GM21390 (cell line): ENCODE results near the gene CAPRIN2.

Experiments used
- ATAC-seq: cut with Tn5 transposase; IDR thresholded peaks from one replicate; pipeline ENCODE4 v1.9.1; 2021; ENCODE audit not compliant: unreplicated experiment

Gene CAPRIN2

GRCh38 chr12:30763053-30763452 is 8.3 kb upstream of the CAPRIN2 start:
- no peak for ATAC-seq

- no peak for ATAC-seq
Measured at GRCh38 chr12:30761730-30762129, 7.0 kb upstream of the CAPRIN2 start.

- ATAC-seq: no peak
Measured at GRCh38 chr12:30757316-30757715, 2.6 kb upstream of the CAPRIN2 start.

- no peak for ATAC-seq
Measured at GRCh38 chr12:30756074-30756473, 1.3 kb upstream of the CAPRIN2 start.

- no peak for ATAC-seq
Measured at GRCh38 chr12:30755395-30755762, 628 bp upstream of the CAPRIN2 start.

GRCh38 chr12:30754383-30754749 is 385 bp downstream of the CAPRIN2 start:
- ATAC-seq: no peak

GRCh38 chr12:30753751-30754382 is 884 bp downstream of the CAPRIN2 start:
- no peak for ATAC-seq

GRCh38 chr12:30753233-30753632 is 1.5 kb downstream of the CAPRIN2 start:
- no peak for ATAC-seq

GRCh38 chr12:30752255-30752654 is 2.5 kb downstream of the CAPRIN2 start:
- ATAC-seq: no peak

GRCh38 chr12:30748147-30748546 is 6.6 kb downstream of the CAPRIN2 start:
- ATAC-seq: no peak

GRCh38 chr12:30746190-30746589 is 8.6 kb downstream of the CAPRIN2 start:
- no peak for ATAC-seq

- no peak for ATAC-seq
Measured at GRCh38 chr12:30744321-30744720, 10.4 kb downstream of the CAPRIN2 start.

- no peak for ATAC-seq
Measured at GRCh38 chr12:30740274-30740673, 14.5 kb downstream of the CAPRIN2 start.

GRCh38 chr12:30739020-30739419 is 15.7 kb downstream of the CAPRIN2 start:
- ATAC-seq: no peak

- ATAC-seq: no peak
Measured at GRCh38 chr12:30732954-30733637, 21.7 kb downstream of the CAPRIN2 start.

GRCh38 chr12:30730011-30730410 is 24.7 kb downstream of the CAPRIN2 start:
- ATAC-seq: no peak

- no peak for ATAC-seq
Measured at GRCh38 chr12:30729547-30729946, 25.2 kb downstream of the CAPRIN2 start.

GRCh38 chr12:30726647-30727046 is 28.1 kb downstream of the CAPRIN2 start:
- ATAC-seq: no peak

- ATAC-seq: no peak
Measured at GRCh38 chr12:30725739-30726138, 29.0 kb downstream of the CAPRIN2 start.

- ATAC-seq: no peak
Measured at GRCh38 chr12:30719060-30719459, 35.7 kb downstream of the CAPRIN2 start.

- no peak for ATAC-seq
Measured at GRCh38 chr12:30707613-30708342, 47.0 kb downstream of the CAPRIN2 start.

GRCh38 chr12:30706476-30706875 is 48.3 kb downstream of the CAPRIN2 start:
- no peak for ATAC-seq
